SK-MEL-5 (cell line): ENCODE data around the gene TRMT10A. TPM values are rescaled to one million over a fixed set of nuclear protein-coding genes. Genes with fewer than 3 reads are reported as not detected.

Source experiments
- total RNA-seq: library from RNA; depleted of rRNA; stranded (reverse); fragments of >200 nt; shearing (Covaris generic); gene quantifications from 2 replicates; pipeline ENCODE4 v1.2.3, GENCODE V29; 2014; rRNA removed

TRMT10A gene
- total RNA-seq, 1 experiment from 2014 or later, result 9.0 TPM

Other genes with a start within 250 kb of the TRMT10A start
- not detected in 2 replicates for gene ADH1B, start 242.6 kb downstream of the TRMT10A start, total RNA-seq
- not detected in 2 replicates for gene ADH1C, start 211.3 kb downstream of the TRMT10A start, total RNA-seq
- not detected in 2 replicates for gene ADH7, start 128.7 kb downstream of the TRMT10A start, total RNA-seq
- not detected in 2 replicates for gene C4orf17, start 53.0 kb downstream of the TRMT10A start, total RNA-seq
- gene MTTP, start 10.8 kb upstream of the TRMT10A start, total RNA-seq, result 0.37 and 0.56 TPM in 2 replicates
- 0.08 and 0.13 TPM in 2 replicates for gene C4orf54, start 93.8 kb upstream of the TRMT10A start, total RNA-seq